G401 (cell line): Measurements from ENCODE around the gene PLK5. TPM values are rescaled to one million over a fixed set of nuclear protein-coding genes. Genes with fewer than 3 reads are reported as not detected.
"Not testable (repeated sequence)": the region's sequence is repeated elsewhere in the genome, so short reads cannot be mapped to it uniquely, and the experiment has no call there.

Experiments
- DNase-seq: peaks from one replicate; pipeline ENCODE4 v3.0.0-alpha.2; 2015; ENCODE audit warnings: low spot score
- in situ Hi-C: cut with HindIII; loops from 2 replicates; pipeline ENCODE4 v1.10.0; 2016; ENCODE audit warnings: low sequenced_read_pairs, mixed read lengths
- total RNA-seq: library from RNA; depleted of rRNA; stranded (reverse); fragments of >200 nt; shearing (Covaris generic); gene quantifications from 2 replicates; pipeline ENCODE4 v1.2.3, GENCODE V29; 2014

PLK5 gene
- total RNA-seq, 1 experiment from 2014 or later = not detected

- in situ Hi-C loops = no loop called here
- peak; percentile 94 for DNase-seq
Measured at GRCh38 chr19:1521636-1522035, 2.2 kb upstream of the PLK5 start.

GRCh38 chr19:1522061-1522460 lies 1.8 kb upstream of the PLK5 start:
- in situ Hi-C loops = no loop called here
- DNase-seq = peak; percentile 75

- in situ Hi-C loops = no loop called here
- DNase-seq = peak; percentile 91
Measured at GRCh38 chr19:1522838-1523237, 1.0 kb upstream of the PLK5 start.

- in situ Hi-C loops = no loop called here
- DNase-seq = no peak
Measured at GRCh38 chr19:1524287-1524971, 552 bp downstream of the PLK5 start.

GRCh38 chr19:1524972-1525325 lies 1.1 kb downstream of the PLK5 start:
- peak; percentile 42 for DNase-seq
- in situ Hi-C loops = no loop called here

- in situ Hi-C loops = no loop called here
- no peak for DNase-seq
Measured at GRCh38 chr19:1525343-1525742, 1.5 kb downstream of the PLK5 start.

- no peak for DNase-seq
- in situ Hi-C loops = no loop called here
Measured at GRCh38 chr19:1526066-1526778, 2.3 kb downstream of the PLK5 start.

- no peak for DNase-seq
Measured at GRCh38 chr19:1526979-1527649, 3.2 kb downstream of the PLK5 start.

GRCh38 chr19:1527650-1528309 lies 3.9 kb downstream of the PLK5 start:
- in situ Hi-C loops = no loop called here
- no peak for DNase-seq

More at GRCh38 chr19:1526979-1527649, 3.2 kb downstream of the PLK5 start:
- in situ Hi-C loops = no loop called here

- DNase-seq = no peak
- in situ Hi-C loops = no loop called here
Measured at GRCh38 chr19:1528596-1529429, 4.9 kb downstream of the PLK5 start.

- in situ Hi-C loops = no loop called here
- DNase-seq = no peak
Measured at GRCh38 chr19:1529430-1529816, 5.5 kb downstream of the PLK5 start.

GRCh38 chr19:1530856-1531255 lies 7.0 kb downstream of the PLK5 start:
- DNase-seq, in situ Hi-C loops: not testable (repeated sequence)

GRCh38 chr19:1531587-1531986 lies 7.7 kb downstream of the PLK5 start:
- in situ Hi-C loops = no loop called here
- no peak for DNase-seq

GRCh38 chr19:1532003-1532402 lies 8.1 kb downstream of the PLK5 start:
- DNase-seq = no peak
- in situ Hi-C loops = no loop called here

GRCh38 chr19:1533510-1534150 lies 9.8 kb downstream of the PLK5 start:
- in situ Hi-C loops = no loop called here
- DNase-seq = no peak

- in situ Hi-C loops = no loop called here
- DNase-seq = no peak
Measured at GRCh38 chr19:1534972-1535371, 11.1 kb downstream of the PLK5 start.

- DNase-seq, in situ Hi-C loops: not testable (repeated sequence)
Measured at GRCh38 chr19:1535699-1536098, 11.8 kb downstream of the PLK5 start.

- in situ Hi-C loops = no loop called here
- DNase-seq = no peak
Measured at GRCh38 chr19:1538978-1539377, 15.1 kb downstream of the PLK5 start.

GRCh38 chr19:1539749-1540148 lies 15.9 kb downstream of the PLK5 start:
- in situ Hi-C loops, DNase-seq: not testable (repeated sequence)
